HEK293T (cell line): ENCODE measurements around the gene POU6F1.
"Not testable (repeated sequence)": the region's sequence is repeated elsewhere in the genome, so short reads cannot be mapped to it uniquely, and the experiment has no call there.

Experiments used
- ELF4 ChIP-seq: fragments of 450-650 bp; IDR thresholded peaks from 2 replicates; pipeline ENCODE4 v1.6.1; 2017; ENCODE audit warnings: antibody characterized with exemption
- FOXM1 ChIP-seq: fragments of 450-650 bp; IDR thresholded peaks from 2 replicates; pipeline ENCODE4 v1.6.1; 2017; ENCODE audit warnings: mild to moderate bottlenecking, borderline replicate concordance
- TARDBP ChIP-seq: fragments of 450-650 bp; IDR thresholded peaks from 2 replicates; pipeline ENCODE4 v1.6.1; 2016

DNA sequence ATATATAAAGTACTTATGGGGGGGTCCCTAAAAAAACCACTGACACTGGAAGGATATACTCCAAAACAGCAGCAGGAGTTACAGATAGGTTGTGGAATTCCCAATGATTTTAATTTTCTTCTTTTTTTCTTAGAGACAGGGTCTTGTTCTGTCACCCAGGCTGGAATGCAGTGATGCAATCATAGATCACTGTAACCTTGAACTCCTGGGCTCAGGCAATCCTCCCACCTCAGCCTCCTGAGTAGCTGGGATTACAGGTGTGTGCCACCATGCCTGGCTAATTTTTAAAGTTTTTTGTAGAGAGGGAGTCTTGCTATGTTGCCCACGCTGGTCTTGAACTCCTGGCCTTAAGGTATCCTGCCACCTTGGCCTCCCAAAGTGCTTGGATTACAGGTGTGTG lies 41.7 kb upstream of the POU6F1 start:
- not testable (repeated sequence) for TF ChIP-seq ELF4, TARDBP, FOXM1
